ENCODE measurements around the gene LCA5L.

Gene LCA5L

DNA sequence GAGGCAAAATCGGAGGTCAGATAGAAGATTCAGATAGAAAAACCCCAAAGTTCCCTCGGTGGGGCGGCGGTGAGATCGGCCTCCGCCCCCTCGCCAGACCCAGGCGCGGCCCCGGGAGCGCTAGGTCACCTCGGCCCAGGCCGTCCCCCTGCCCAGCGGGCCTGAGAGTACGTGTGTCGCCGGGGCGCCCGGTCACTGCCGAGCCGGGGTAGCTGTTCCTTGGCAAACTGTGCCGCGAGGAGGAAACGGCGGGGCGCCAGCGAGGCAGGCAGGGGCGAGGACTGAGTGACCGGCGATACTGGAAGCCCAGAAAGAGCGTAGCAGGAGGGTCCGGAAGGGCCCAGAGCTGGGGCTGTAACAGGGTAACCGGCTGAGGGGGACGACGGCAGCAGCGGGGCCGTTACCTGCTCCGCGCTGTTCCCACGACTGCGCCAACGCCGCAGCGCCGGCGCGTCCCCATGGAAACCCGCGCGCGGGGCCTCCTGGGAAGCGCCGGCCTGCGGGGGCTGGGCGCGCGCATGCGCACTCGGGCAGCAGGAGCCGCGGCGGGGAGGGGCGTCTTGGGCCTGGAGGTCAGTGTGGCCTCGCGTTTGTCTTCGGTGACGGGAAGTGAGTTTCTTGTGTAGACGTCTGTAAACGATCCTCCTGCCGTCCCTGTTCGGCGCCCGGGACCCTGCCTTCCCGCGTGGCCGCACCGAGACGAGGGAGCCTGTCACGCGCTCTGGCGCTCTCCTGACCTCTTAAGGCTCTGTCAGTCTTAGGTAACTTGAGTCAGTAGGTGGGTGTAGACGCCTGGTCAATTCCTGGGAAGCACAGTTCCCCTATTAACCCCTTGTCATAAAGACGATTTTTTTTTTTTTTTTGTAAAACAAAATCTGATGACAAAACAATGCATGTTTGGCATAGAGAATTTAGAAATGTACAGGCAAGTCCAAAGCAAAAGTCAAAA lies at the start of gene LCA5L:
TSS of gene LCA5L (minus strand) at position 458 of the 949 bp plus-strand sequence. CDS start 17,285 bp downstream, outside the sequence.
- peak; percentile 85 for DNase-seq (ENCODE audit: low read depth)

DNA sequence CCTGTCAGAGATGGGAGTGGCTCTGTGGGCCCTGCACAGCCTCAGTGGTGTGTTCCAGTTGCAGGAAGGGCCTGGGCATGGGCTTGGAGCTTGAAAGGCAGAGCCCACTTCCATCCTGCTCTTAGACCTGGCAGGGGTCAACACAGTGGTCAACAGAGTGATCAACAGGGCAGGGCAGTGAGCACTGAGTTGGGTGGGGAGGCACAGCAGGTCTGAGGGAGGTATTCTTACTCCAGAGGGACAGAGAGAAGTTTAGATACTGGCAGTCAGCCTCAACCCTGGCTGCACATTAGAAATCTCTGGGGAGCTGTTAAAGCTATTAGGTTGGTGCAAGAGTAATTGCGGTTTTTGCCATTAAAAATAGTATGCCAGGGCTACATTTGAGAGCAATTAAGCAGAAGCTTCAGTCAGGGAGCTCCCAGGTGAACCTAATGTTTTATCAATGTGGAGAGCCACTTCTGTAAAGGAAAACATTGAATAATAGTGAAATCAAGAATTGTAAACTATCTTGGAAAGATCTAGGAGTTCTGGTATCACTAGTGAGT lies 43.9 kb upstream of the LCA5L start:
- no peak for DNase-seq (ENCODE audit: low read depth)

DNA sequence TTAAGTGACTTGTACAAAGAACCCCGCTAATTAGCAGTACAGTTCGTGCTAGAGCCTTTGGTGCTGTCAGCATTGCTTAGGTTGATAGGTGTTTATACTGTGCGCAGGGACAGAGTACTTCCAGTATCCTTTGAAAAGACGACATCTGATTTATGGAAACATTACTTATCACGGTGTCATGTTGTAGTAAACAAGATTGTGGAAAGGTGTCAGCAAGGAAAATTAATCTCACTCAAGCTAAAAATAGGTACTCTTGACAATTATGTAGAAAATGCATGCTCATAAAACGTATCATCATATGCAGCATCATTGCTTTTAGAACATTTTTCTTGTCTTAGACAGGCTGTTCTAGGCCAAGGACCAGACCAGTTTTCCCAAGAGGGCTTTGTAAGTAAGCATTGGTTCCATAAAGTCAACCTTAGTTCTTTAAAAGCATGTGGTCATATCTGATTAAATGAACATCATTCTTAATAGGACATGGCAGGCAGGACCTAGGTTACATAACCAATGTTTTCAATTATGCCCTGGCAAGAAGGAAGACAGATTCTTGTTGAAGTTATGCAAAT lies 39.2 kb upstream of the LCA5L start:
- DNase-seq (ENCODE audit: low read depth): peak; percentile 3

DNA sequence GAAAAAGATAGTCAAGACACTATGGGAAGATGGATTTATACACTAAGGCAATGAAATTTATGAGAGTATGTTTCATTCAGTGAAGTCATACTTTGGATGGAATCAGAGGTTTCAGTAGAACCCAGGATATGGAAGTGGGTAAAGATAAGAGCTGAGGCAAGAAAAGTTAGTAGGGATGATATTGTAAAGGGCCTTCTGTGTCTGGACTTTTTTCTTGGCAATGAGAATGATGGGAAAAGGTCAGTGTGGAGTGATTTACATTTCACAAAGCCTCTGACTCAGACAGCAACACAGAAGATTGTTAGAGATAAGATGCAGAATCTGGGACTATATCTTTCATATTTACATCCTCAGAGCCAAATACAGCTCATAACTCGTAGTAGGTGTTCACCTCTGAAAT lies 38.3 kb upstream of the LCA5L start:
- no peak for DNase-seq (ENCODE audit: low read depth)

DNA sequence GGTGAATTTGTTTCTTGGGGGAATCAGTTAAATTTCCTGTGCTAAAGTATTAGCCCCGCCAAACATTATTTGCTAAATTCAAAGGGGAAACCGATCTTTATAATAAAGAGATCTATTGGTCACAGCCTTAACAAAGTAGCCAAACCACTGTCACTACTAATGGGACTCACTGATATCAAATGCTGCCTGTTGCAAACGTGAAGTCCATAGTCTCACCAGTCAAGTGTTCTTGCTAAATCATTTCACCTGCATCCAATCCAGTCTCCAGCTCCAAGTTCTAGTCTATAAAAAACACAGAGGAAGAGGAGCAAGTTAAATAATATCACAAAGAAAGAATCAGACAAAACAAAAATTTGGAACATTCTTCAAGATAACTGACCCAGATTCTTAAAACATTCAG lies 36.3 kb upstream of the LCA5L start:
- no peak for DNase-seq (ENCODE audit: low read depth)

DNA sequence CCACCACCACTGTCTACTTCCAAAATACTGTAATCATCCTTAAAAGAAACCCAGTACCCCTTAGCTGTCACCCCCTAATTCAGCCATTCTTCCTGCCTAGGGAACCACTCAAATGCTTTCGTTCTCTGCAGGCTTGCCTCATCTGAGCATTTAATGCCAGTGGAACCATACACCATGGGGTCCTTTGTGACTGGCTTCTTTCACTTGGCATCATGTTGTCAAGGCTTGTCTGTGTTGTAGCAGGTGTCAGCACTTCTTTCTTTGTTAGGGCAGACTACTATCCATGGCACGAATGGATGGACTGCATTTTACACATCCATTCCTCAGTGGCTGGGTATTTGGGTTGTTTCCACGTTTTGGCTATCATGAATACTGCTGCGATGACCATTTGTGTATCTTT lies 34.7 kb upstream of the LCA5L start:
- DNase-seq (ENCODE audit: low read depth): no peak

DNA sequence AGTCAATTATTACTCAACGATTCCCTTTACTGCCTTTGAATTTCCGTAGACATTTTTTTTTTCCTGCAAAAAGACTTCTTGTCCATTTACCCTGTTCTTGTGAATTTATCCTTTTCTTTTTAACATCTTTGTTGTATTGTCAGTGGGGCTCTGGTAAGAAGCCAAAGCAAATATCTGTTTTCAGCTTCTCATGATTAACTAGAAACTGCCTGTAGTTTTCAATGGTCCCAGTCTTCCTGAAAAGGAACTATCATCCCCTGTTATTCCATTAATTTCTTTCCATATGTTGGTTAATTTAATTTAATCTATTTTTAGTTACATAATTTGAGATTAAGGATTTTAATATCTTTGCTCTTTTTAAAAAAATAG lies 34.2 kb upstream of the LCA5L start:
- no peak for DNase-seq (ENCODE audit: low read depth)

DNA sequence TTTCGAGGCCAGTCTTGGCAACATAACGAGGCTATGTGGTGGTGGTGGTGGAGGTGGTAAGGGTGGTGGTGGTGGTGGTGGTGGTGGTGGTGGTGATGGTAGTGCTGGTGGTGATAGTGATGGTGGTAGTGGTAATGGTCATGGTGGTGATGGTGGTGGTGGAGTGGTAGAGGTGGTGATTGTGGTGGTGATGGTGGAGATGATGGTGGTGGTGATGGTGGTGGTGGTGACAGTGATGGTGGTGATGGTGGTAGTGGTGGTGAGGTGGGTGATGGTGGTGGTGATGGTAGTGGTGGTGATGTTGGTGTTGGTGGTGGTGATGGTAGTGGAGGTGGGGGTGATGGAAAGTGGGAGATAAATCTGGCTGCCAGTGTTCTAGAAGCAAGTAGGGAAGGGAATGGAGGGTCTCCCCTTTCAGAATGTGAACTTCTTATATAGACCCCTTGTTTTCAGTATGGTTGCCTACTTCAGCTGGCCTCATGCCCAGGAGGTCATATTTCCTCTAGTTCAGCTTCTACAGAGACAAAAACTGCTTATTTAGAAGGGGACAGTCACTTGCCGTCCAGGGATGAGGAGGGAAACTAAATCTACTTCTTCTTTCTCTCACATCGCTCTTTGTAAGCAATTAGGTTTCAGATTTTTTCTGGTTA lies 33.7 kb upstream of the LCA5L start:
- DNase-seq (ENCODE audit: low read depth): no peak

DNA sequence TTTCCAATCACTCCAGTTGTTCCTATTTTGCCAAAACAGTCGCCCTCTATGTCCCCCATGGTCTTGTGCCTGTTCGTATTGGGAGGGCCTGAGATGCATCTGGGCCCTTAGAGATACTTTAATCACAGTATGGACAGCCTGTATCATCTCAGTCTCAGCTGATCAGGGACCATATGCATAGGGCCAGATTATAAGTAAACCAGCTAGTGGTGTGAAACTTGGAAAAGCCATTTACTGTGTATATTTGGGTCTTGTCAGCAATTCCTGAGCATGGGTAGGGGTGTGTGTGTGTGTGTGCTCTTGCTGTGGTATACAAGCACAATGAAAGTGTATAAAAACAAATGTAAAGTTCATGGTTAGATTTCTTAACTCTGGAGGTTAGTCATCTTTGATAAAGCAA lies 29.0 kb upstream of the LCA5L start:
- no peak for DNase-seq (ENCODE audit: low read depth)

DNA sequence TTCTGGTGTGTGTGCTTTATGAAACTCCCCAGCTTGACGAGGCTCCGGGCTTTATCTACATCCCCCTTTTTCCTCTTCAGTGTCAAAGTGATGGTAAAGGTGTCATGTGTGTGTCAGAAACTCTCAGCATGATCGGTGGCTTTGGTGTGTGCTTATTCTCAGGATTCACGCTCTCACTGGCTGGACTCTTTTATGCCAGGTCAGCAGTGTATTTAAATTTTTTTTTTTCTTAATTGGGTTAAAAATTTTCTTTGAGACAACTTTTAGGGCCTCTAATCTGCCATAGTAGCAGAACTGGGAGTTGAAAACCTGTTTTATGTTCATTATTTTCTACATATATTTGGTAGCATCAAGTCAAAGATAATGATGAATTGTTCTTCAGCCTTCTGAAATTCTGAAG lies 27.2 kb upstream of the LCA5L start:
- no peak for DNase-seq (ENCODE audit: low read depth)

DNA sequence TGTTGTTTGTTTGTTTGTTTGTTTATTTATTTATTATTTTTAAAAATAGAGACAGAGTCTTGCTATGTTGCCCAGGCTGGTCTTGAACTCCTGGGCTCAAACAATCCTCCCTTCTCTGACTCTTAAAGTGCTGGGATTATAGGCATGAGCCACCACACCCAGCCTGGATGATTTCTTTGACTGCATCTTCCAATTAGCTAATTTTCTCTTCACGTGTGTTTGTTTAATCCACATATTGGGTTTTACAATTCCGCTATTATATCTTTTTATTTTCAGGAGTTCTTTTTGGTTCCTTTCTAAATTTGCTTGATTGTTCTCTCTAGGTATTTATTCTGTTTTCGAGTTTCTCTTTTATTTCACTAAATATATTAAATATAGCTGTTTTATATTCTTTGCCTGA lies 26.0 kb upstream of the LCA5L start:
- no peak for DNase-seq (ENCODE audit: low read depth)

DNA sequence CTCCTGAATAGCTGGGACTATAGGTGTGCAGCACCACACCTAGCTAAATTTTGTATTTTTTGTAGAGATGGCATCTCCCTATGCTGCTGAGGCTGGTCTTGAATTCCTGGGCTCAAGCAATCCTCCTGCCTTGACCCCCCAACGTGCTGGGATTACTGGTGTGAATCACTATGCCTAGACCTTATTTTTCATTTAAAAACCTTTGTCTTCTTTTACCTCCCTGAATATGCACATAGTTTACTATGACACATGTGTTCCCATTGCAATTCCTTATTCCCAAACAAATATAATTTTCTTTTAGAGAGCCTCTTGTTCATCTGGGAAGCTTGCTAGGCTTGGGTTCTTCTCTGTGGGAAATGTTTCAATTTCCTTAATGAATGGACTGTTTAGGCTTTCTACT lies 23.0 kb upstream of the LCA5L start:
- no peak for DNase-seq (ENCODE audit: low read depth)

DNA sequence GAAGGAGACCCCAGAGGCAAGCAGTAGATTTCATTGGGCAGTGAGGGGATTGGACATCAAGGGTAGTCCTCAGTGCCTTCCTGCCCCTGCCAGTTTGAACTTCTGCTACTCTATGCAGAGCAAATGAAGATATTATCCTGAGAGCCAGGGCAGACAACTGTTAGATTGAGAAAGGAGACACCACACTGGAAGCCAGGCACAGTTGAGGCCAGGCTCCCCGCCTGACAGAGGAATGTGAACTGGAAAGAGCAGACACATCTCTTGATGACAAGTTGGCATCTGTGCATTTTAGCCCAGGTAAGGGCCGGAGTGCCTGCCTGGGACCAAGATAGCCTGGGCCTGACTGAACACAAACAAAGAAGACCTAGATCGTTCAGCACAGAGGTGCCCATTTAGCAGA lies 22.2 kb upstream of the LCA5L start:
- no peak for DNase-seq (ENCODE audit: low read depth)

DNA sequence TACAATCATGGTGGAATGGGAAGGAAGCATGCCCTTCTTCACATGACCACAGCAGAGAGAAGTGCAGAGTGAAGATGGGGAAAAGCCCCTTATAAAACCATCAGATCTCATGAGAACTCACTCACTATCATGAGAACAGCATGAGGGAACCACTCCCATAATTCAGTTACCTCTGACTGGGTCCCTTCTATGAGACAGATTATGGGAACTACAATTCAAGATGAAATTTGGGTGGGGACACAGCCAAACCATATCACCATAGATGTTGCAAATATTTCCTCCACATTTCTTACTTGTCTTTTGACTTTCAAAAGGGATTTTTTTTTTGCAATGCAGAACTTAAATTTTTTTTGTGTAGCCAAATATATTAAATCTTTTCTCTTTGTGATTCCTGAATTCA lies 21.0 kb upstream of the LCA5L start:
- no peak for DNase-seq (ENCODE audit: low read depth)

DNA sequence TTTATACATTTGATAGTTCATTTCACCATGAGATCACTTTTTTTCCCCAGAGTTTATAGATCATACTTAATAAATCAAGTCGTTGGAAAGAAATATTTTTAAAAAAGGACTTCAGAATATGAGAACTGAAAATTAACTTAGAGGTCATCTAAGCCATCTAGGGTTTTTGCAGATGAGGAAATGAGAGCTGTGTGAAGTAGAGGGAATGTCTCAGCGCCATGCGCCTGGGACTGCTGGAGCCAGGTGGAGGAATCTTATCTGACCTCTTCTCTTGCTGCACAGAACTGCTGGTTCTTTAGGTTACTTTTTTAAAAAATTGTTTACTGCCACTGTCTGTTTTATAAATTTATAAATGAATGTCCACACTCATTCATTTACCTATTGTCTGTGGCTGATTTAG lies 17.7 kb upstream of the LCA5L start:
- no peak for DNase-seq (ENCODE audit: low read depth)

DNA sequence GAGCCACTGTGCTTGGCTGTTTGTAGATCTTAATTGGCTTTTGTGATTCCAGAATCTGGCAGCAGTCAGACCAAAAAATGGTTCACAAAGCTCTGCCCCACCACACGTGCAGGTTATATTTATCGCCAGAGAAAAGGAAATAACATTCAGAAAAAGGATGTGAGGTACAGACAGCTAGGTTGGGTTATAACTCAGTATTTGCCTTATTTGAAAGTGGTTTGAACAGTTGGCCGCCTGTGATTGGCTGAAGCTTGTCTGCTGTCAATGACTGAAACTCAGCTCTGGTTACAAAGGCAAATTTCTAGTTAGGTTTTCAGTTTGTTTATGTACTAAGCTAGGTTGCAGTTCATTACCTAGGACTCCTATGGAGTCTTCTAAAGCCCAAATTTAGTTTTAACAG lies 15.8 kb upstream of the LCA5L start:
- no peak for DNase-seq (ENCODE audit: low read depth)

DNA sequence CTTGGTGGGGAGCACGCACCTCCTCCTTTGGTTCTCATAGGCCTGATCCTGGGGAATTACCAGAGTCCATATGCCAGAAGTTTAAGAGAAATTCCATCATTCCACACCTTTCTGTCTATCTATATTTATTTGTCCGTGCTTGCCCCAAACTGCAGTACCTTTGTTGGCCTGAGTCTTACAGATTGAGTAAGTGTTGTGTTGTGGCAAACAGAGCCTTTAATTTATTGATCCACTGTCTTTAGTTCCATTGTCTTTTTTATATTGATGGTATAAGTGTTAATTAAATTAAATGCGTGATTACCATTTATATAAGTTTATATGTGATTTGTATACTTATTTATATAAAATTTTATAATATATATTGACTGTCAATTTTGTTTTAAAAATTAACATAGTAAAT lies 11.1 kb upstream of the LCA5L start:
- DNase-seq (ENCODE audit: low read depth): no peak

DNA sequence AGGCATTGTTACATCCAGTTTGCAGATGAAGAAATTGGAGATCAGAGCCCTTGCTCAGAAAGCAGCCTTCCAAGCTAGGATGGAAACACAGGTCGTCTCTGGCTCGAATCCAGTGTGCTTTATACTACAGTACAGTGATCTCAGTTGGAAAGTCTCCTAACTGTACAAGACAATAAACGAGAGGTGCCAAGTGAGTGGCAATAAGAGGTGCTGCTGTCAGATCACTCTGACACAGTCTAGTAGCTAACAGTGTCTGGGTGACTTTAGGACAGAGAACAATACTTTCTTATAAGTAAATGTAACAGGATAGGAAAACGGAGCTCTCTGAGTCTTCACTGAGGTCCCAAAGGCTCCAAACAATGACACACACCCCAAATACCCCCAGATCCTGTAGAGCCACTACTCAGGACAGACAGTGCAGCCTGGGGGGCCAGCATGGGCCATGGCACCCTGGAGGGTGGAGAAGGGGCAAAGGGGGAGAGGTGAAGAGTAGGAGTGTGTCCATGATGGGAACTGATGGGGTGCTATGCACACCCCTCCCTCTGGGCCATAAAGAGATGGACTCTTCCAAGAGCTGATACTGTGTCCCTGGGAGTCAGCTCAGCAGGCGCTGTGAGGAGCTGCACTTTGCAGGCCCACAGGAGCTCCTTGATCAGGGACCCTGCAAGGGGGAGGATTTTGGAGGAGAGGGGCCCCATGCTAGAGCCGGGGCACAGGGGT lies 9.5 kb upstream of the LCA5L start:
- DNase-seq (ENCODE audit: low read depth): no peak

DNA sequence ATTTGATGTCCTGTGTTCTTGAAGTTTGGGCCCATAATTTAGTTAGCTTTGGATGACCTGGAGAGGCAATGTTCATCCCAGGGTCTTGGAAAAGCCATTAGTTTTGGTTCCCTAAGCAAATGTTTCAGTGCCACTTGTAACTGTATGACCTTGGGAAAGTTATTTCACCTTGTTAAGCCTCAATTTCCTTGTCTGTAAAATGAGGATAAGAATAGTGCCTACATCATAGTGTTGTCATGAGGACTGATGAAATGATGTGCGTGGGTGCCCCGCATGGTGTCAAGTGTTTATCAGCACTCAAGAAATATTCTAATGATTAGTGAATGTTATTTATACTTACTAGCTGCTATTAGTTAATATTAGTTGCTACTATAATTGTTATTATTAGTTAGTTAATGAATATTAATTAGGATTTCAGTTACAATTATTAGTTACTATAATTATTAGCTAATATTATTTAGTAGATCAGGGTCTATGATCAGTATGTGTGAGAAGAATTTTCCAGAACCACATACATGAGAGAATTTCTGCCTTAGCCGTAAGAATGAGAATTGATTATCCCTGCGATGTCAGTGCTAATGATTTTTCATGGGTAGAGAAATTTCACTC lies 8.1 kb upstream of the LCA5L start:
- no peak for DNase-seq (ENCODE audit: low read depth)

DNA sequence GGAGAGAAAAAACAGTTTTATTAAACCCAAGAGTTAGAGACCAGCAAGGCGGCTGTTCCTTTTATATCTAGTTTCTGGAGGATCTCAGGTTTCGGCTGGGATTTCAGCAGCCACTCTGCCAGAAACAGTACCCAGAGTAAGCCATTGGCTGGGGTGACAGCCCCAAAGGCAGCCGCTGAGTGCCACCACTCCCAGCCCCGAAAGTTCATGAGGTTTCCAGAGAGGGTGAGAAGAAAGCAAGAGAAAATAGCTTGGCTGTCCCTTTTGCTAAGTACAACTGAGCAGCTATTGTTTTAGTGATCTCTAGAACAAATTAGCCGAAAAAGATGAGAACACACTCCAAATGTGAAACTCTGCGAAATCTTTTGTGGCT lies 7.4 kb upstream of the LCA5L start:
- no peak for DNase-seq (ENCODE audit: low read depth)

DNA sequence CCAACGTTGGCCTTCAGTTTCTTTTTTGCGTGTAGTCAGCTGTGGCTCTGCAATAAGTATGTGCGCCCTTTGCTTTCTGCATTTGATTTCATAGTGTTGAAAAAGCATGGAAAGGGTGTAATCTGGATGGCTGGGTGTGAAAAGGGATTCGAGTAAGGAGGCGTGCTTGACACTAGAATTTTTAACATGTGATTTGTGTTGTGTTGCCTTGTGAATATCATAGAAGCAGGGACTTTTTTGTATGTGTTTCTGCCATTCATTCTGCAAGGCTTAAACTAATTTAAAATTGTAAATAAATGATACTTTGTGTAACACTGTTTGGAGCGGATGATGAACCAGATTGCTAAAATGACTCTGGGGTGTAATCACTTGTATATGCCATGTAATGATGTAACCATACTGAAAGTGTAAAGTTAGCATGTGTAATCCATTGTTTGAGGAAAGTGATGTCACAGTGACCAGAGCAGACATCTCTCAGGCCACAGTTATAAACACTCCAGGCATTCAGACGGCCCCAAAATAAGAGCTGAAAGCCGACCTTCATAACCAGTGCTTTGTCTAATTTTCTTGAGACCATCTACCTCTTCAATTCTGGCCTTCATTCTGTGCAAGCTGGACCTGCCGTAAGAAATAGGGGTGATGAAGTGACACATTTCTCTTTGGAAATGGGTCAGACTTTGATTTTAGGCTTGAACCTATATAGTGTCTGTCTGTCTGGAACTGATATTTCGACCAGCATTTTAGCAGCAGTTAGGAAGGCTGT lies 6.8 kb upstream of the LCA5L start:
- peak; percentile 52 for DNase-seq (ENCODE audit: low read depth)
